Measurements from ENCODE around the gene PTDSS2. TPM values are rescaled to one million over a fixed set of nuclear protein-coding genes. Genes with fewer than 3 reads are reported as not detected.

Gene PTDSS2

GRCh38 chr11:539971-540481, 89.9 kb downstream of the PTDSS2 start:
- Histone ChIP-seq H4K8ac (ENCODE audit: low read length) (no peak overlapping the region), H3K9ac (ENCODE audit: low read length) (no peak overlapping the region), H3K27ac (ENCODE audit: low read length, poor library complexity, severe bottlenecking) (no peak overlapping the region), H3K36me3 (ENCODE audit: control insufficient read depth in 1 of 2, insufficient read depth in 2 of 2, low read depth in 1 of 2, low read length in 2 of 2) (no peaks in the 10 kb centered on the region), H3K9me3 (ENCODE audit: control insufficient read depth, low read length) (no peaks in the 10 kb centered on the region), H2BK12ac (ENCODE audit: low read length in 2 of 2) (no peak overlapping the region), H3K4me2 (ENCODE audit: low read length, poor library complexity, severe bottlenecking) (no peak overlapping the region), H2AK5ac (ENCODE audit: low read length, severe bottlenecking) (no peak overlapping the region), H3K18ac (ENCODE audit: low read depth in 1 of 2, low read length in 2 of 2) (no peak overlapping the region), H3K27me3 (ENCODE audit: control insufficient read depth in 1 of 2, insufficient read depth in 1 of 2, low read length in 2 of 2) (peaks cover 0 to 20% of the 10 kb centered on the region in 2 experiments), H3K23ac (ENCODE audit: low read length in 2 of 2) (no peak overlapping the region), H3K4ac (ENCODE audit: low read depth in 1 of 2, low read length in 2 of 2) (no peak overlapping the region), H3K4me3 (ENCODE audit: insufficient read depth in 1 of 2, low read depth in 1 of 2, low read length in 2 of 2) (no peak overlapping the region), H2BK120ac (ENCODE audit: low read depth, low read length) (no peak overlapping the region), H3K79me1 (replicated peaks; ENCODE audit: low read length, poor library complexity, severe bottlenecking) (no peaks in the 10 kb centered on the region), H3K14ac (ENCODE audit: low read length in 2 of 2) (no peak overlapping the region), H3K4me1 (ENCODE audit: control insufficient read depth, insufficient read depth, low read depth, low read length) (peaks cover 20% of the 10 kb centered on the region), H2BK15ac (ENCODE audit: low read depth, poor library complexity, severe bottlenecking) (no peak overlapping the region), H2BK5ac (ENCODE audit: low read depth, low read length, poor library complexity, severe bottlenecking) (no peak overlapping the region), H4K91ac (ENCODE audit: low read length) (no peak overlapping the region), H2AFZ (ENCODE audit: low read depth, low read length) (no peak overlapping the region)
- no peak for DNase-seq
- WGBS = 83% methylated on average over 8 of the region's 8 CpGs

Small RNAs within 50 kb of the gene (small RNA-seq; reads per million reads assigned to genes)
- not detected for gene RN7SL838P (ENCODE audit: low read depth)
